GM12891 (cell line): ENCODE data around the gene STEAP3.
A peak's percentile ranks its signal among the peaks of the same experiment; 100 is the strongest.

ENCODE experiments used
- DNase-seq: peaks from one replicate; pipeline ENCODE4 v3.0.0; 2011; ENCODE audit warnings: low spot score; ENCODE audit not compliant: insufficient read length
- FAIRE-seq: peaks from 2 replicates; lab custom pipeline; 2011; peaks lifted over from hg19 to GRCh38; lab: Jason Lieb, UNC
- PAX5 ChIP-seq: IDR thresholded peaks from 2 replicates; pipeline ENCODE4 v1.6.1; 2011; ENCODE audit warnings: low read length, moderate library complexity, mild to moderate bottlenecking; ENCODE audit not compliant: insufficient read depth, severe bottlenecking
- POLR2A ChIP-seq: IDR thresholded peaks from 2 replicates; pipeline ENCODE4 v1.6.1; 2011; ENCODE audit warnings: low read depth, low read length, control low read depth
- POLR2AphosphoS5 ChIP-seq: IDR thresholded peaks from 2 replicates; pipeline ENCODE4 v1.6.1; 2011; ENCODE audit warnings: low read depth, low read length, control low read depth
- POU2F2 ChIP-seq: IDR thresholded peaks from 2 replicates; pipeline ENCODE4 v1.6.1; 2011; ENCODE audit warnings: low read depth, mild to moderate bottlenecking, control low read depth, low read length, moderate library complexity
- SPI1 ChIP-seq: IDR thresholded peaks from 2 replicates; pipeline ENCODE4 v1.6.1; 2011; ENCODE audit warnings: low read depth, low read length, control low read depth
- TAF1 ChIP-seq: IDR thresholded peaks from 2 replicates; pipeline ENCODE4 v1.6.1; 2011; ENCODE audit warnings: low read depth, low read length, control low read depth

The STEAP3 gene

GRCh38 chr2:119222213-119222612 lies 1.4 kb upstream of the STEAP3 start:
- no peak for TF ChIP-seq POLR2AphosphoS5
- TF ChIP-seq POU2F2: no peak
- TF ChIP-seq PAX5: no peak
- TF ChIP-seq TAF1: no peak
- TF ChIP-seq POLR2A: no peak
- TF ChIP-seq SPI1: no peak
- FAIRE-seq (no peak), DNase-seq (no peak)

GRCh38 chr2:119222863-119223520 lies 642 bp upstream of the STEAP3 start:
- FAIRE-seq (no peak), DNase-seq (no peak)
- no peak for TF ChIP-seq SPI1
- no peak for TF ChIP-seq TAF1
- no peak for TF ChIP-seq POLR2AphosphoS5
- TF ChIP-seq POLR2A: no peak
- no peak for TF ChIP-seq PAX5
- no peak for TF ChIP-seq POU2F2

GRCh38 chr2:119224391-119225104 lies 914 bp downstream of the STEAP3 start:
- FAIRE-seq (no peak), DNase-seq (no peak)
- no peak for TF ChIP-seq POLR2AphosphoS5
- no peak for TF ChIP-seq POU2F2
- TF ChIP-seq SPI1: no peak
- TF ChIP-seq TAF1: no peak
- no peak for TF ChIP-seq POLR2A
- TF ChIP-seq PAX5: no peak

GRCh38 chr2:119225105-119225865 lies 1.7 kb downstream of the STEAP3 start:
- FAIRE-seq: peak; percentile 43
- no peak for DNase-seq
- no peak for TF ChIP-seq POLR2A
- no peak for TF ChIP-seq POLR2AphosphoS5
- TF ChIP-seq SPI1: no peak
- no peak for TF ChIP-seq TAF1
- TF ChIP-seq POU2F2: no peak
- TF ChIP-seq PAX5: no peak

GRCh38 chr2:119225926-119226325 lies 2.3 kb downstream of the STEAP3 start:
- FAIRE-seq (no peak), DNase-seq (no peak)
- TF ChIP-seq POLR2A (no peak), PAX5 (no peak), SPI1 (no peak), TAF1 (no peak)

- no peak for DNase-seq
- TF ChIP-seq PAX5 (no peak), POLR2A (no peak), POLR2AphosphoS5 (no peak), SPI1 (no peak), POU2F2 (no peak), TAF1 (no peak)
- FAIRE-seq: no peak
Observed at GRCh38 chr2:119227346-119227745, 3.7 kb downstream of the STEAP3 start.

- FAIRE-seq: no peak
- TF ChIP-seq POU2F2 (no peak), SPI1 (no peak), POLR2AphosphoS5 (no peak), POLR2A (no peak), TAF1 (no peak), PAX5 (no peak)
- no peak for DNase-seq
Observed at GRCh38 chr2:119228136-119228535, 4.5 kb downstream of the STEAP3 start.

GRCh38 chr2:119228964-119229363 lies 5.3 kb downstream of the STEAP3 start:
- TF ChIP-seq POLR2A (no peak), PAX5 (no peak), POLR2AphosphoS5 (no peak), TAF1 (no peak), POU2F2 (no peak), SPI1 (no peak)
- FAIRE-seq: no peak
- no peak for DNase-seq

- DNase-seq (no peak), FAIRE-seq (no peak)
- TF ChIP-seq PAX5: no peak
Observed at GRCh38 chr2:119229716-119230115, 6.1 kb downstream of the STEAP3 start.
